Activated gamma-delta T cell treated with anti-CD3 and anti-CD28 coated beads, Interleukin-2, amount 50 U/mL, for 16 hours (primary cell): ENCODE measurements around the gene TSR1.
A peak's percentile ranks its signal among the peaks of the same experiment; 100 is the strongest.
"Not testable (repeated sequence)": the region's sequence is repeated elsewhere in the genome, so short reads cannot be mapped to it uniquely, and the experiment has no call there.

Experiments
- DNase-seq: peaks from one replicate; pipeline ENCODE4 v3.0.0-alpha.2; 2020; ENCODE audit warnings: low read depth

TSR1 gene

DNA sequence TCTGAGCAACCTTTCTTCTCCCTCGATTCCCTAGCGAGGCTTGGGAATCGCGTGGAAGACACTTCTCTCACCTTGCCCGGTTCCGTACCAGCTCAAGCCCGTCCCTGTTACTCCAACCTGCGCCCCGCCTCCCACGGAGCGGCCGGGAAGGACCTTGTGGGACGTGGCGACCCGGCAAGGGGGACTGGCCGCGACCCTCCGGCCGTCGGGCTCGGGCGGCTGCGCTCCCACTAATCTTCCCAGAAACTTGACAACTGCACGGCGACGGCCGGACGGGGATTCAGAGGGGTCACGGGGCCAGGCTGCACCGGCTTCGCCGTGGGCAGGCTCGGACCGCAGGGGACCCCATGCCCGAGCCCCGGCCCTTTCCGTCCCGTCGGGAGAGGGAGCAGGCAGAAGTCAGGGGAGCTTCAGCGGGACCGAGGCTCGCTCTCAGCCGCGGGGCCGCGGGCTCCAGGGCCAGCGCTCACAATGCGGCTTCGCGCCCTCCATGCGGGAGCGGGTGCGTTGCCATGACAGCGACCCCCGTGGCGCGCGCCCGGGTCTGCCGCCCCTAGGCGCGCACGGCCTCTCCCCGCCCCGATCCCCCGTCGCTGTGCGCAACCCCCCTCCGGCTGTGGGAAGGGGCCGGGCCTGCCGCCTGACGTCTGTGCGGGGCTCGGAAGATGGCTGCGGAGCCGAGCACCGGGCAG lies 741 bp upstream of the TSR1 start, which contains the start of gene SGSM2:
TSS of gene SGSM2 (plus strand) at position 650 of the 692 bp plus-strand sequence. CDS start 188 bp downstream, outside the sequence.
- DNase-seq = peak; percentile 59

DNA sequence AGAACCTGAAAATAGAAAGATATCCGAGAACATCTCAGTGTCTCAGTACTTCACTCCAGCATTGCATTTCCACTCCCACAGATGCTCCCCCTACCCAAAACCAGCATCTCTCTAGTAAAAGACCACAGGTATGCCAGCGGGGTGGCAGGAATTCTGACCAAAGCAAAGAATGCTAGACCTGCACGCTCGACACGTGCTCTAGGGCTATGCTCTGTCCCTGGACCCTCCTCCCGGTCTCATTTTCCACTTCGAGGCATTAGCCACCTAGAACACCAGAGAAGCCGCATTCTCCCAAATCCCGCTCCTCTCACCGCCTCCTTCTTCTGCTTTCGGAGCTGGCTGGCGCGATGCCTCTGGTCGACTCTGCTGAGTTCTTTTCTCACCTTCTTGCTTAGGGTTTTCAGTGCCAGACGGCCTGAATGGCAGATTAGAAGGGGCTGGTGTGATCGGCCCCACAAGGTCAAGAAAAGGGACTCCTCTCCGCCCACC lies 487 bp downstream of the TSR1 start:
- no peak for DNase-seq

DNA sequence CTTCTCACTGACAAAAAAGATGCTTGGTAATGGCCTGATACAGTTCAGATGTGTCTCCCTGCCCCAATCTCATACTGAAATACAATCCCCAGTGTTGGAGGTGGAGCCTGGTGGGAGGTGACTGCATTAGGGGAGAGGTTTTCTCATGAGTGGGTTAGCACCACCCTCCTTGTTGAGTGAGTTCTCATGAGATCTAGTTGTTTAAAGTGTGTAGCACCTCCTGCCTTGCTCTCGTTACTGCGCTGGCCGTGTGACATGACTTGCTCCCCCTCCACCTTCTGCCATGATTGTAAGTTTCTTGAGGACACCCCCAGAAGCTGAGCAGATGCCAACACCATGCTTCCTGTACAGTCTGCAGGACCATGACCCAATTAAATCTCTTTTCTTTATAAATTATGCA lies 5.0 kb downstream of the TSR1 start:
- no peak for DNase-seq

DNA sequence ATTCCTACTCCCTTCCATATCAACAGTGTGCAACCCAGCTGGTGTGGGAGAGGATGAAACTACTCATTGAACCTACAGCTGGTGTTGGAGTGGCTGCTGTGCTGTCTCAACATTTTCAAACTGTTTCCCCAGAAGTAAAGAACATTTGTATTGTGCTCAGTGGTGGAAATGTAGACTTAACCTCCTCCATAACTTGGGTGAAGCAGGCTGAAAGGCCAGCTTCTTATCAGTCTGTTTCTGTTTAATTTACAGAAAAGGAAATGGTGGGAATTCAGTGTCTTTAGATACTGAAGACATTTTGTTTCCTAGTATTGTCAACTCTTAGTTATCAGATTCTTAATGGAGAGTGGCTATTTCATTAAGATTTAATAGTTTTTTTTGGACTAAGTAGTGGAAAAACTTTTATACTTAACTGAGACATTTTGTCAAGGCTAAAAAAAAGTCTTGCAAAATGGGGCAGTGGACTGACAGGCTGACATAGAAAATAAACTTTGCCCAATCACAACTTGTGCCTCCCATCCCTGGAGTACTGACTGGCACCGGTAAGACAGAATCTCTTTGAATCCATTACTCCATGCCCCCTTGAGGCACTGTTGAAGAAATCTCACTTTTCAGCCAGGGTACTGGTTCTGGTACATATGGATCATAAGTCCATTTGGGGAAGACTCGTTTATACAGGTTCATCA lies 12.5 kb downstream of the TSR1 start:
- DNase-seq = no peak

DNA sequence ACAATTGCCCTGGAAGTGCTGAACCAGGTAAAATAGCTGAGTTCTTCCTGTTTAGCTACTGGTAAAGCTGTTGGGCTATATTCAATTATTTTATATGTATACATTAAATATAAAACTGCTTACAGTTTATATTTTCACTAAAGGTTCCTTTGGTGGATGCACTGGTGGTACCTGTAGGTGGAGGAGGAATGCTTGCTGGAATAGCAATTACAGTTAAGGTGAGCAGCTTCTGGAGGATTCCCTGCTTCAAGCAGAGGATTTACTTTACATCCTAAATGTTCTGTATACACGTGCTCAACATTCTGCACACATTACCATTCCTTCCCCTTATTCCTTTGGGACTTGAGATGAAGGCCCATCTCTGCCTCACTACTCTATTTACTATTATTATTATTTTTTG lies 14.9 kb downstream of the TSR1 start:
- DNase-seq = no peak

DNA sequence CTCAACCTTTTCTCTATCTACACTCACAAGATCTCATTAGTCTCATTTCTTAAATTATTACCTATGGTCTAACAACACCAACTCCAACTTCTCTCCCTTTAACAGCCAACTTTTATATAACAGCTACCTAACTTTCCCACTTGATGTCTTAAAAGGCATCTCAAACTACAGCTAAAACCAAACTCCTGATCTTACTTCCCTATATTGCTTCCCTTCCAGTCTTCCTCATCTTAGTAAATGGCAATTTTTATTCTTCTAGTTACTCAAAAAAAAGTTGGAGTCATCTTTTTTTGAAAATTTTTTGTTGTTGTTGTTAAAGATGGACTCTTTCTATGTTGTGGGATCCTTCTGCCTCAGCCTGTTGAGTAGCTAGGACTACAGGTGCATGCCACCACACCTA lies 17.2 kb downstream of the TSR1 start:
- DNase-seq = no peak

DNA sequence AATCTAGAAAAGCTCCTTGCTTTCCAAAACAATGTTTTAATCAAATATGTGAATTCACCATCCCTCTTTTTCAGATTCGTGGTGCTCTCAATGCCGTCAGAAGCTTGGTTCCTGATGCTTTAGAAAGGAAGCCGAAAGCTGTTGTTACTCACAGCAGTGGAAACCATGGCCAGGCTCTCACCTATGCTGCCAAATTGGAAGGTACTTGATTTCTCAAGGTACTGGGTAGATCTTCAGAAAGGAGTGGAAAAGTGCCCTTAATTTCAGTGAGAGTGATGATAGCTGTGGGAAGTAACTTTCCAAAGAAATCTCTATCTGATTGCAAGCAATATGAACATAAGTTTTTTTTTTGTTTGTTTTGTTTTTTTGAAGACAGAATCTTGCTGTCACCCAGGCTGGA lies 18.5 kb downstream of the TSR1 start:
- DNase-seq = no peak

DNA sequence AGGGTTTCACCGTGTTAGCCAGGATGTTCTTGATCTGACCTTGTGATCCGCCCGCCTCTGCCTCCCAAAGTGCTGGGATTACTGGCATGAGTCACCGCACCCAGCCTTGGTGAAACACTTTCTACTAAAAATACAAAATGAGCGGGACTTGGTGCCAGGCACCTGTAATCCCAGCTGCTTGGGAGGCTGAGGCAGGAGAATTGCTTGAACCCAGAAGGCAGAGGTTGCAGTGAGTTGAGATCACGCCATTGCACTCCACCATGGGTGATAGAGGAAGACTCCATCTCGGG lies 19.4 kb downstream of the TSR1 start:
- DNase-seq = not testable (repeated sequence)

DNA sequence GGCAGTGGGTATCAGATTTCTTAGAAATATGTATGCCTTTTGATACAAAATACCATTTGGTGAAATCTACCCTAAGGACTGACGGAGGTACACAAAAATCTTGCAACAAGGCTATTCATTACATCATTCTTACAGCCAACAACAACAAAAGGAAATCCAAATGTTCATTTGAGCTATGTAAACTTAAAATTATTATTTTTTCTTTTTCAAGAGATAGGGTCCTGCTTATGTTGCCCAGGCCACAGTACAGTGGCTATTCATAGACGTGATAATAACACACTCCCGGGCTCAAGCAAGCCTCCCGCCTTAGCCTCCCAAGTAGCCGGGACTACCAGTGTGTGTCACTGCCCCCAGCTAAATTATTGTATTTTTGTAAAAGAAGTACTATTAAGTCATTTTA lies 23.5 kb downstream of the TSR1 start:
- DNase-seq = no peak

DNA sequence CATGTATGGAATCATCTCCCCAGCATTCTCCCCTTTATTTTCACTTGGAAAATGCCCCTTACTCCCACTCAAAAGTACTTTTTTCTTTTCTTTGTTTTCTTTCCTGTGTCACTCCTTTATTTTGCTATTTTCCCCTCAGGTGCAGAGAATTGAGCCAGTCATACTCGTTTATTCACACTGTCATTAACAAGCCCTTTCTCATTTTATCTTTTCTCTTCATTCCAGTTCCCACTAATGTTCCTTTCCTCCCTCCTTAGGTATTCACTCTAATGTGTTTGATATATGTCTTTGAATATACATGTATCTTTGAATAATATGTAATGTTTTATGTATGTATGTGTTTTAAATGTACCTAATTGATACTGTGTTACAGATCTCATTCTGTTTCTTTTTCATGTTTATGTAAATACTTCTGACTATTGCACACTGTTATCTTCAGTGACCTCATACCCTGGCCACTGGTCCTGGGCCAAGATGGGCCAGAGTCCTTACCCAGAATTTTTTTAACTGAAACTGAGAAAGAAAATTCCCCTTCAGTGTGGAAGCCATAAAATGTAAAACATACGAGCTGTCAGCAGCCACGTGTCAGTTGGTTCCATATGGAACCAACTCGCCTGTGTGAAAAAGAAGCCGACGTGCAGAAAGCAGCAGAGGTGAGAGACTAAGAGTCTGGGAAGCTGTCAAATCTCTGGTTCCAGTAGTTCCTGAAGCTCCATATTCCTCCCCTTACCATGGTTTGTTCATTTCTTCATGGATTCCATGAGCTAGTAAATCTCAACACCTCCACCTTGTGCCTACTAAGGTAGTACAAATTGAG lies 26.7 kb downstream of the TSR1 start:
- DNase-seq = no peak

DNA sequence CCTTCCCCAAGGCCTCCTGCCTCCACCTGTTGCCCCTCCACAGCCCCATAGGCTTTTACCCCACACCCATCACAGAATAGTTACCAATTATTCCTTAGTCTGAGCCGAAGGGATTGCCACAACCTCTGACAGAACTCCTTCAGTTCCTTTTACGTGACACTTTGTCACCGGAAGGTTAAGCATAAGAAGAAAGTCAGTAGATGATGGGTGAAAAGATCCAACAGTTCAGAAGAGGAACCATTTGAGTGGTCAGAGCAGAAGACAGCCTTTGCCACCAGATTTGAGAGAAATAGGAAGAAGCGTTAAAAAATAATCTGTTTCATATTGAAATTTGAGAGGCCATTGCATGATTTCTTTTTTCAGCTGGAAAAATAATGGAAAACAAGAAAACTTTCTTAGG lies 31.3 kb downstream of the TSR1 start:
- DNase-seq = no peak

DNA sequence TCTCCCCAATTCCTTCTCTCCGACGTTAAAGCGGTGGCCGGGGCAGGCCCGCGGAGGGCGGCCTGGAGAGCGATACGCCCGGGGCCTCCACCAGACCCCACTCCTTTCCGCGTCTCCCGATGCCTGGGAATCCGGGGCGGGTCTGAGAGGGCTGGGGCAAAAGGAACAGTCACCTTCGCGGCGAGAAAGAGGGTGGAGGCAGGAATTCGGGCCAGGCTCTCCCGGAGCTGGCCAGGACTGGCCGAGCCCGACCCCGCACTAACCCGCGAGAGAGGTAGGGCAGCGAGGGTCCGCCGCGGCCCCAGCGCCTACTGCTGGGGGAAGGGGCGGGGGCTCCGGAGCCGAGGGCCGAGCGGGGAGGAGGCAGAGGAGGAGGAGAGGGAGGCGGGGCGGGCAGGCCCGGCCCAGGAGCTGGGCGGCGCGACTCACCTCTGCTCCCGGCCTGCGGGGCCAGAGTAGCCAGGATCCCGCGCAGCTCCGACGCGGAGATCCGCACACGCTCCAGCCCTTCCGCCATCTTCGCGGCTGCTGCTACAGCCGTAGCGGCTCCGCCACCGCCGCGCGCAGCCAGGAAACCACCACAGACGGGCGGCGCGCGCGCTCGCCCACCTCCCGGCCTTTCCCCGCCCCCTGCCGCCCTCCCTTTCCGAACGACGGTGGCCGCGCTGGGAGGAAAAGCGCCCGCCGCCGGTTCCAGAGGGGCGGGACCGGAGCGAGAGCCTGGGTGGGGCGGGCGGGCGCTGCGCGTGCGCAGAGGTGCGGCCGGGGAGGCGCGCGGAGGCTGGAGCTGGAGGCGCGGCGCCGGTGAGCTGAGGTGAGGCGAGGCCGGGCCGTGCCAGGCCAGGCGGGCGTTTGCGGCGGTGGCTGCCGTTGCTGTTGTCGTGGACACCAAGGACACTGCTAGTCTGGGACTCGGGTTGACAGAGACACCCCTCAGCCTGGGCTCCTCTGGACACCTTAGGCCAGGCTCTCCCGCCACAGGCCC lies 32.8 kb downstream of the TSR1 start, which contains the start of the genes SMG6 and SRR:
TSS of gene SMG6 (minus strand) at position 582 of the 985 bp plus-strand sequence. CDS start at position 517, 65 bp downstream.
TSS of gene SRR (plus strand) at position 747 of the 985 bp plus-strand sequence. CDS start 11,611 bp downstream, outside the sequence.
- peak; percentile 95 for DNase-seq

DNA sequence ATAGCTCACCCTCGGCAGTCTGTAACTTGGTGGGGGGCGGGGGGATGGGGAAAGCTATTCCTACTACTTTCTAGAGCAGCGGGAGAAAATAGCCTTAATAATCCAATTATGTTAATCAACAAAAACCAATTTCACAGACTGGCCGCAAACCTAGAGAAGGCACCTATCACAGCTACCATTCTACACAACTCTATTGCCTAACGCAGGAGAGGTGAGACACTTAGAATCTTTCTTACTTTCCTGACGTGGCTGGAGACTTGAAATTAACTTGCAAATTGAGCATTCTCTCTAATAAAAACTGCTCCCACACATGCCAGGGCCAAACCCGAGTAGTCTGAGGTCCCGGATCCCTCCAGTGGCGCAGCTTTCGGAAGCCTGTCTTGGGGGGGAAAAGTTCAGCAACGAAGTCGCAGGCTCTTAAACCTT lies 33.5 kb downstream of the TSR1 start:
- peak; percentile 9 for DNase-seq

DNA sequence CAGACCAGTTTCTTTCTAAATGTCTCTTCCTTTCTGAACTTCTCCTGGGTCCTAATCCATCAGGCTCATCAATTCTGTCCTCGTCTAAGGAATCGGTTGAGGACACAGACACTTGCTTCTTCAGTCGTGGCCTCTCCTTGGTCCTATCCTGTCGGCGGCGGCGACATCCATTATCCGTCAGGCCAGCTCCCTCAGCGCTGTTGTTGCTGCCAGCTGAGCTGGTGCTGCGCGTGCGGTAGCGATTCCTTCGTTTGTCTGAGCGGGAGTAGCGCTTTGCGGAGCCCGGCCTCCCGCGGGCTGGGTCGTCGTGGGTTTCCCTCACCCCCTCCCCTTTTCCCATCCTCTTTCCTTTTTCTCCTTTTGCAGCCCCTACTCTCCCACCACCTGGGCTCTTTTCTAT lies 36.5 kb downstream of the TSR1 start:
- DNase-seq = no peak

DNA sequence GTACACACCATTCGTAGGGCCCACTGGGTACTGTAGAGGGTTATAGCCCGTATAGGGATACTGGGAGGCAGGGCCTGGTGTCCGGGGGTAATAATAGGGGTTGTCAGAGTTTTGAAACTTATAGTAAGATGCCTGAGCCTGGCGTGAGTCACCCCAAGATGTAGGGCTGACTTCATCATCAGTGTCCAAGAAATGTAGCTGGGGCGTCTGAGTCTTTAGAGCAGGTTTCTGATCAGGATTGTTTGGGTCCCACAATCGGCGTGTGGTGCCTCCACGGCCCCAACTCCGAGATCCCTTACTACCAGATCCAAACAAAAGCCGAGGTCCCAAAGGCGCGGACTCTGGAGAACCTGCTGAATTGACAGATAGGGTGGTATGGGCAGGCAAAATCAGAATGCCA lies 37.1 kb downstream of the TSR1 start:
- no peak for DNase-seq

DNA sequence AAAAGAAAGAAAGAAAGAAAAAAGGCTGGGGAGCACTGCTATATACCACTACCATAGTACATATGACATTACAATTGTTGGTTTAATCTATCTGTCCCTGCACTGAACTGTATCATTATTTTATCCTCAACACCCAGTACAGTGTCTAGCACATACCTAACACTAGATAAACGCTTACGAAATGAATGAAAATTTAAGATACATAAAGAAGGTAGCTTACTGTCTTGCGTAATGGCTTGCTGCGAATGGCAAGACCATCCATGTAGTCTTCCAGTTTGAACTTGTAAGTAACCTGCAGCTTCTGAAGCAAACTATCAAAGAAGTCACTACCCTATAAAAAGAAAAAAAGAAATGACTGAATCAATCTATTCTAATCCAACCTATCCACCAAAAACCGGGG lies 39.2 kb downstream of the TSR1 start:
- DNase-seq = no peak

DNA sequence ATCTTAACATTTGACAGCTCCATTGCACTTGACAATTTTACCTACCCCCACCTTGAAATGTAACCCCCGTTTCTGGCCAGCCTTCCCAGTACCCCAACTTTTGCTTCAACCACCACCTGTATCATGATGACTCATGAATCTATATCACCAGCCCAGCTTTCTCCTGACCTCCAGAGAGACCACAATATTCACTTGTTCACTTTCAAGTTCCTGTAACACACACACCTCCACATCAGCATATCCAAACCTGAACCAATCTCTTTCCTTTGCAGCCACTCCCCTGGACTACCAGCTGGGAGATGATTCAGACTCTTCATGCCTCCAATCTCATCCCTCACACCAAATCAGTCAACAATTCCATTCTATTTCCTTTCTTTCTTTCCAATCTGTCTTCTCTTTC lies 40.7 kb downstream of the TSR1 start:
- DNase-seq = no peak

DNA sequence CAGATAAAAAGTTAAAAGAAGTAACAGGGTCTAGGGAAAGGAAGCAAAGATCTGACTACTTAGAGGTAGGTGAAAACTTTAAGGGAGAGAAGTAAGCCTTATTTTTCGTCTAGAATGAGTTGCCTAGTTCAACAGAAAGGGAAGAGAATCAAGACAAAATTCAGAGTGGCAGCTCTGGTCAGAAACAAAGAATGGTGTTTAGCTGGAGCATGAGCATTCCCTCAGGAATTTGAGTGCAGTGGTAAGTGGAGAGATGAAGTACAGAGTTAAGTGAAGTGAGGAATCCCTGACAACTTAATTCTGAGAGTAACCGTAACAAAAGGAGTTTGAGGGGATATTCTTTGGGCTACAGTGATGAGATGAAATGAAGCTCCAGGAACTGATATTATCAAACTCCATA lies 44.2 kb downstream of the TSR1 start:
- DNase-seq = no peak

DNA sequence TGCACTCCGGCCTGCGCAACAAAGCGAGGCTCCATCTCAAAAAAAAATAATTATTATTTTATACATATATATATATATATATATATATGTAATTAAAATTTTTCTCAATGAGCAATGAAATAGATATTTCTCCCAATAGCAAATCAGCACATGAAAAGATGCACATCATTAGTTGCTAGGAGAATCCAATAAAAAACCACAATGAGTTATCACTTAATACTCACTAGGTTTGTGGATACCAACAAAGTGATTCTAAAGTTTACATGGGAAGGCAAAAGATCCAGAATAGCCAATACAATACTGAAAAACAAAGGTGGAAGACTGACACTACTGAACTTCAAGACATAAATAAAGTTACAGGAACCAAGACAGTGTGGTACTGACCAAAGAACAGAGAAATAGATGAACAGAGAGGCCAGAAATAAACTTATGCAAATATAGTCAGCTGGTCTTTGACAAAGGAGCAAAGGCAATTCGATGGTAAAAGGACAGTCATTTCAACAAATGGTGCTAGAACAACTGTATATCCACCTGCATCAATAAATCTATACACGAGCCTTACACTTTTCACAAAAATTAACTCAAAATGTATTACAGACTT lies 46.3 kb downstream of the TSR1 start:
- no peak for DNase-seq

DNA sequence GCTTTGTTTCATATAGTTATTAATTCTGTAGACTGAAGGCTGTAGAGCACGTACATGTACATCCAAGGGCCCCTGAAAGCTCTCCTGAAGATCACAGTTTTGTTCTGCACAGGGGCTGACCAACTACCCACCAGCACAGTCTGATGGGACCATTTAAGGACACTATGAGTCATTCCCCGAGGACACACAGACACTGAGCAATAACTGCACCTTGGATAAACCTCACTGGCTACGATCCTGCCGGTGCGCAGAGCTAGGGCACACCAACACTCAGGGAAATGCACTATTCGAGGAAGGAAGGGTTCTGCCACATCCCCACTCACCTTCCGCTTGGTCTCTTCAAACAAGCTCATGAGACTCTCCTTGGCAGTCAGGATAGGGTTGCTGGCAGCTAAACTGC lies 53.0 kb downstream of the TSR1 start:
- DNase-seq = no peak

DNA sequence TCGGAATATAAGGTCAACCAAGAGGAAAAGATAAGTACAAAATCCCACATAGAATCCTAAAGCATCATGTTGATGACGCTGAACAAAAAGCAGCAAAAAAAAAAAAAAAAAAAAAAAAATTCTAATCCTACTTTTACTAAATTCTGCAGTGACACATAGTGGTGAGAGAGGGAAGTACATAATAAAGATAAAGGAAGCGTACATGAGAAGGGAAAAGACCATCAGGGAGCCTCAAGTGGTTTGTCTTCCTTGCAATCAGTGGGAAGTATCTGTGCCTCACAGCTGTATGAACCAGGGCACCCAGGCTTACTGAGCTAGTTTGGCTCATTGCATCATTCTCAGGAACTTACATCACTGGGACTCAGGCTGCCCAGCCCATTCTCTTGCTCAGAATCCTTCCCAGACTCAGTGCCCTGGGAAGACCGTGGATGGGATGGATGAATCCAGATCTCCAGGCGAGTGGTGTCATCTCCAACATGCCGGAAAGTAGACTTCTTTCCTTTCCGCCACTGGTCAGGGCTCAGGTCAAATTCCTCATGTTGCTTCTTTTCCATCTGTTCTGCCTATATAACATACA lies 53.9 kb downstream of the TSR1 start:
- no peak for DNase-seq
